ENCODE results near the gene NBDY.

- TF ChIP-seq CTCF (conservative IDR thresholded peaks at IDR 0.05 in 1 of 2, IDR thresholded peaks at IDR 0.05 in 1 of 2; ENCODE audit: extremely low read depth in 1 of 2, insufficient read depth in 1 of 2, low read depth in 1 of 2, low read length in 2 of 2): no peak
- TF ChIP-seq EZH2 (IDR thresholded peaks at IDR 0.05; ENCODE audit: borderline replicate concordance, low read length): no peak
These were observed 64.0 kb downstream of the NBDY start for GRCh38 chrX:56793112-56793430.
